Ovary (tissue), 3 donors: ENCODE data around the gene DGKG.

Source experiments
- CTCF ChIP-seq, 3 donors: fragments of 450-650 bp in 2 of 3; fragments of 200-600 bp in 1 of 3; IDR thresholded peaks; one replicate each; pipeline versions ENCODE4 v1.5.1 to v1.8.0; 2016 to 2022; ENCODE audit warnings: antibody characterized with exemption in 3 of 3, mild to moderate bottlenecking in 1 of 3
- EP300 ChIP-seq: sonication (generic); formaldehyde crosslinking; IDR thresholded peaks from one replicate; pipeline ENCODE4 v1.6.1; 2017; ENCODE audit warnings: antibody characterized with exemption
- POLR2A ChIP-seq: fragments of 450-650 bp; IDR thresholded peaks from one replicate; pipeline ENCODE4 v1.6.1; 2017; ENCODE audit warnings: antibody characterized with exemption, mild to moderate bottlenecking, moderate library complexity
- donor health status: DM: no; HTN: no; CAD: no.

- TF ChIP-seq CTCF (IDR thresholded peaks at IDR 0.05) (no peak), EP300 (no peak), POLR2A (no peak)
These were observed 78.9 kb downstream of the DGKG start for GRCh38 chr3:186283096-186283495.
